AG04449 (cell line): ENCODE results near the gene CEP135.

ENCODE experiments used
- CTCF ChIA-PET: fragments of 350-600 bp; formaldehyde crosslinking; extraction: SDS; loops from one replicate; lab custom pipeline; 2021; ENCODE audit warnings: antibody characterized with exemption; lab: Yijun Ruan, JAX
- POLR2A ChIA-PET: fragments of 400-600, 350-600 bp; formaldehyde crosslinking; extraction: SDS; loops from one replicate; lab custom pipeline; 2020; ENCODE audit warnings: antibody characterized with exemption, inconsistent platforms; lab: Yijun Ruan, JAX
- DNase-seq: peaks from one replicate; pipeline ENCODE4 v3.0.0-alpha.2; 2010; ENCODE audit warnings: low read depth, low spot score
- H3K4me3 ChIP-seq: 2 replicates; pipeline ENCODE4 v1.5.1; 2011; ENCODE audit warnings: low read depth, mild to moderate bottlenecking, control low read depth, low read length
- CTCF ChIP-seq: IDR thresholded peaks from one replicate; pipeline ENCODE4 v1.5.1; 2011; ENCODE audit warnings: mild to moderate bottlenecking, moderate library complexity, low read length, control low read depth, inconsistent platforms; ENCODE audit not compliant: insufficient read depth; ENCODE audit errors: missing control alignments

Gene CEP135

GRCh38 chr4:56004235-56004634 lies 55.5 kb downstream of the CEP135 start:
- POLR2A ChIA-PET = no interaction called here
- CTCF ChIA-PET = no interaction called here
- no peak for TF ChIP-seq CTCF
- no peak for DNase-seq
- H3K4me3 ChIP-seq = no peak overlapping the region

- CTCF ChIA-PET = no interaction called here
- POLR2A ChIA-PET = no interaction called here
- TF ChIP-seq CTCF = no peak
- no peak for DNase-seq
- no peak overlapping the region for H3K4me3 ChIP-seq
Observed at GRCh38 chr4:56007154-56007553, 58.4 kb downstream of the CEP135 start.

- ChIA-PET POLR2A (no interaction called here), CTCF (interaction anchor here (0.8 to 1.3 kb wide), 2 partner anchors 10 to 13 kb away, joined by 3 to 4 read pairs; no protein-coding TSS in a partner anchor)
- no peak for TF ChIP-seq CTCF
- DNase-seq = no peak
- H3K4me3 ChIP-seq = no peak overlapping the region
Observed at GRCh38 chr4:56008206-56008605, 59.5 kb downstream of the CEP135 start.

GRCh38 chr4:56026596-56026995 lies 77.9 kb downstream of the CEP135 start:
- CTCF ChIA-PET = no interaction called here
- TF ChIP-seq CTCF = no peak
- no peak for DNase-seq
- POLR2A ChIA-PET = interaction anchor here (0.5 kb wide), 1 partner anchor 140 kb away, joined by 3 read pairs; no protein-coding TSS in a partner anchor
- no peak overlapping the region for H3K4me3 ChIP-seq

- TF ChIP-seq CTCF = no peak
- POLR2A ChIA-PET = no interaction called here
- no peak overlapping the region for H3K4me3 ChIP-seq
- CTCF ChIA-PET = no interaction called here
- no peak for DNase-seq
Observed at GRCh38 chr4:56028165-56028564, 79.4 kb downstream of the CEP135 start.

- no peak for DNase-seq
- no peak for TF ChIP-seq CTCF
- ChIA-PET CTCF (no interaction called here), POLR2A (no interaction called here)
- H3K4me3 ChIP-seq = no peak overlapping the region
Observed at GRCh38 chr4:56038487-56039162, 89.9 kb downstream of the CEP135 start.
